Measurements from ENCODE around the gene TMOD2. TPM values are rescaled to one million over a fixed set of nuclear protein-coding genes. Genes with fewer than 3 reads are reported as not detected.

Gene TMOD2
- total RNA-seq, 2 experiments from 2014 or later = 0.44 TPM; not detected in 1

DNA sequence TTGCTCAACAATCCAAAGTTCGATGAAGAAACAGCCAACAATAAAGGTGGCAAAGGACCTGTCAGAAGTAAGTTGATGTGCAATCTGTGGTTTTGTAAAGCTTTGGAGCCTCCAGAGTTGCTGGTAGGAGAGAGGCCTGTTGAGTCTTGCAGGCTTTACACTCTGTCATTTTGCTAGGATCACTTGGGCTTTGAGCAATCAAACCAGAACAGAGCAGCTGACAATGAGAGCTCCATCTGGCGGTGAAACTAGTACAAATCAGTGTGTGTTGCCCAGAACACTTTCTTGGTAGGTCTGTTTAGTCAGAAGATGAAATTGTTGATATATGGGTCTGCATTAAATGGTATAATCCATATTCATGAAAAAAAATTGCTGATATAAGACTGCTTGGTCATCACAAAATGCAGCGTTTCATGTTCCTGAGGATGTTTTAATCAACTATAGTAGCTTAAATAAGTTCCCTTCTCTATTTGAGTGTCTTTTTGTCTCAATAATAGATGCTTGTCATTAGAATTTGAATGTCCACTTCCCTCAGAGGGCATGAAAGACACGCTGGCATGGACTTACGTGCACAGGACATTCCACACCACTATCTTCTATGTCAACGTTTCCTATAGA is 25.7 kb downstream of the TMOD2 start:
- ChIA-PET CTCF (ENCODE audit: unreplicated experiment) (interaction anchor here (0.9 kb wide), 1 partner anchor 20 kb away, joined by 3 read pairs; no protein-coding TSS in a partner anchor), POLR2A (no interaction called here)
- Histone ChIP-seq H2AFZ (ENCODE audit: low read length) (no peak overlapping the region), H3K4me3 (ENCODE audit: low read depth, low read length, poor library complexity, severe bottlenecking) (no peak overlapping the region), H4K20me1 (ENCODE audit: insufficient read depth, low read length) (no peaks in the 10 kb centered on the region), H3K36me3 (ENCODE audit: insufficient read depth, low read length) (no peaks in the 10 kb centered on the region), H3K4me1 (ENCODE audit: insufficient read depth, low read length, poor library complexity, severe bottlenecking) (no peaks in the 10 kb centered on the region), H3K9me2 (ENCODE audit: insufficient read depth, low read length) (no peaks in the 10 kb centered on the region), H3K9me3 (ENCODE audit: low read length) (no peaks in the 10 kb centered on the region), H3K79me2 (ENCODE audit: insufficient read depth, low read depth, low read length) (no peaks in the 10 kb centered on the region), H3K4me2 (ENCODE audit: low read length) (no peak overlapping the region), H3K27ac (ENCODE audit: low read depth, low read length, poor library complexity, severe bottlenecking) (no peak overlapping the region)
- peak; percentile 72 for DNase-seq (ENCODE audit: low spot score)
- BruUV-seq (replicated peaks) = no TSS peak
- TF ChIP-seq EZH2phosphoT487 (IDR thresholded peaks at IDR 0.05; ENCODE audit: borderline replicate concordance, low read depth, low read length) = no peak
- TF ChIP-seq, protein P1, sequence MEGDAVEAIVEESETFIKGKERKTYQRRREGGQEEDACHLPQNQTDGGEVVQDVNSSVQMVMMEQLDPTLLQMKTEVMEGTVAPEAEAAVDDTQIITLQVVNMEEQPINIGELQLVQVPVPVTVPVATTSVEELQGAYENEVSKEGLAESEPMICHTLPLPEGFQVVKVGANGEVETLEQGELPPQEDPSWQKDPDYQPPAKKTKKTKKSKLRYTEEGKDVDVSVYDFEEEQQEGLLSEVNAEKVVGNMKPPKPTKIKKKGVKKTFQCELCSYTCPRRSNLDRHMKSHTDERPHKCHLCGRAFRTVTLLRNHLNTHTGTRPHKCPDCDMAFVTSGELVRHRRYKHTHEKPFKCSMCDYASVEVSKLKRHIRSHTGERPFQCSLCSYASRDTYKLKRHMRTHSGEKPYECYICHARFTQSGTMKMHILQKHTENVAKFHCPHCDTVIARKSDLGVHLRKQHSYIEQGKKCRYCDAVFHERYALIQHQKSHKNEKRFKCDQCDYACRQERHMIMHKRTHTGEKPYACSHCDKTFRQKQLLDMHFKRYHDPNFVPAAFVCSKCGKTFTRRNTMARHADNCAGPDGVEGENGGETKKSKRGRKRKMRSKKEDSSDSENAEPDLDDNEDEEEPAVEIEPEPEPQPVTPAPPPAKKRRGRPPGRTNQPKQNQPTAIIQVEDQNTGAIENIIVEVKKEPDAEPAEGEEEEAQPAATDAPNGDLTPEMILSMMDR (conservative IDR thresholded peaks at IDR 0.05; ENCODE audit: low read length) = peak; percentile 90
- intact Hi-C loops (cut with micrococcal nuclease; ENCODE audit: unreplicated experiment) = loop anchor here (1.0 kb wide), 1 partner anchor 127 kb away; no protein-coding TSS in a partner anchor

DNA sequence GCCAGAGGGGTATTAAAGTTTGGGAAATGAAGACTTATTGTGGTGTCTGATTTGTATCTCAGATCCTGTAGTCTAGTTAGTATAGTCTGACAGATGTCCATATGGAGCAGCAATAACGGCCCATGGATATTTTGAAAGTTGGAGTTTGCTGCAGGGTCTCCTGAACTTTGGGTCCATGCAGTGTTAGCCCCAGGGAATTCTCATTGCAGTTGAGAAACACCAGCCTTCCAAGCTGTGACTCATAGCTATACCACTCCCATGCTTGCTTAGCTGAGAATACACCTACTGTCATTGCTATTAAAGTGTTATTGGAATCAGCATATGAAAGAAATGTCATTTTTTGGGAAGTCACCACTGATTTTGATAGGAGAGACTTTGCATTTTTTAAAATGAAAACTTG is 29.2 kb downstream of the TMOD2 start:
- no peak overlapping the region for H3K4me3 ChIP-seq (ENCODE audit: low read depth, low read length, poor library complexity, severe bottlenecking)
- H4K20me1 ChIP-seq (ENCODE audit: insufficient read depth, low read length) = no peaks in the 10 kb centered on the region
- no peaks in the 10 kb centered on the region for H3K79me2 ChIP-seq (ENCODE audit: insufficient read depth, low read depth, low read length)
- no TSS peak for BruUV-seq (replicated peaks)
- DNase-seq (ENCODE audit: low spot score) = no peak
- no peak overlapping the region for H3K4me2 ChIP-seq (ENCODE audit: low read length)
- no peaks in the 10 kb centered on the region for H3K4me1 ChIP-seq (ENCODE audit: insufficient read depth, low read length, poor library complexity, severe bottlenecking)
- H2AFZ ChIP-seq (ENCODE audit: low read length) = no peak overlapping the region
- no peaks in the 10 kb centered on the region for H3K9me3 ChIP-seq (ENCODE audit: low read length)
- intact Hi-C loops (cut with micrococcal nuclease; ENCODE audit: unreplicated experiment) = no loop called here
- H3K27ac ChIP-seq (ENCODE audit: low read depth, low read length, poor library complexity, severe bottlenecking) = no peak overlapping the region
- TF ChIP-seq, protein P1 (conservative IDR thresholded peaks at IDR 0.05; ENCODE audit: low read length) = no peak
- no peak for TF ChIP-seq EZH2phosphoT487 (IDR thresholded peaks at IDR 0.05; ENCODE audit: borderline replicate concordance, low read depth, low read length)
- H3K9me2 ChIP-seq (ENCODE audit: insufficient read depth, low read length) = no peaks in the 10 kb centered on the region
- ChIA-PET CTCF (ENCODE audit: unreplicated experiment) (no interaction called here), POLR2A (no interaction called here)
- no peaks in the 10 kb centered on the region for H3K36me3 ChIP-seq (ENCODE audit: insufficient read depth, low read length)

DNA sequence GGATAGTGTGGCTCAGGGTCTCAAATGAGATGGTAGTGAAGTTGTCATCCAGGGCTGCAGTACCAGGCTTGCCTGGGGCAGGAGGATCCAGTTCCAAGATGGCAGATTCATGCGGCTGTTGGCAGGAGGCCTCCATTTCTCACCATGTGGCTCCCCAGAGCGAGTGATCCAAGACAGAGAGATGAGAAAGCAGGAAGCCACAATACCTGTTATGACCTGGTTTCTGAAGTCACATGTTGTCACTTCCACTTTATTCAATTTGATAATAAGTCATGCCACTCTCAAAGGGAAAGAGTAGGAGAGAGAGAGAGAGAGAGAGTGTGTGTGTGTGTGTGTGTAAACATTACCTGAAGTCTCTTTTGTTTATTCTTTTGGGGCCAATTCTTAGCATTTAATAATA is 30.1 kb downstream of the TMOD2 start:
- BruUV-seq (replicated peaks) = no TSS peak
- CTCF ChIA-PET (ENCODE audit: unreplicated experiment) = no interaction called here
- Histone ChIP-seq H3K9me2 (ENCODE audit: insufficient read depth, low read length) (no peaks in the 10 kb centered on the region), H3K36me3 (ENCODE audit: insufficient read depth, low read length) (no peaks in the 10 kb centered on the region), H3K4me3 (ENCODE audit: low read depth, low read length, poor library complexity, severe bottlenecking) (no peak overlapping the region), H3K4me1 (ENCODE audit: insufficient read depth, low read length, poor library complexity, severe bottlenecking) (no peaks in the 10 kb centered on the region), H3K9me3 (ENCODE audit: low read length) (no peaks in the 10 kb centered on the region), H3K4me2 (ENCODE audit: low read length) (no peak overlapping the region), H3K79me2 (ENCODE audit: insufficient read depth, low read depth, low read length) (no peaks in the 10 kb centered on the region), H4K20me1 (ENCODE audit: insufficient read depth, low read length) (no peaks in the 10 kb centered on the region), H3K27ac (ENCODE audit: low read depth, low read length, poor library complexity, severe bottlenecking) (no peak overlapping the region), H2AFZ (ENCODE audit: low read length) (no peak overlapping the region)
- POLR2A ChIA-PET = no interaction called here
- DNase-seq (ENCODE audit: low spot score) = no peak
- TF ChIP-seq EZH2phosphoT487 (IDR thresholded peaks at IDR 0.05; ENCODE audit: borderline replicate concordance, low read depth, low read length) = no peak
- TF ChIP-seq, protein P1 (conservative IDR thresholded peaks at IDR 0.05; ENCODE audit: low read length) = no peak
- intact Hi-C loops (cut with micrococcal nuclease; ENCODE audit: unreplicated experiment) = no loop called here

All from OCI-LY7 (cell line).